Measurements from ENCODE around the gene LRP11. TPM values are rescaled to one million over a fixed set of nuclear protein-coding genes. Genes with fewer than 3 reads are reported as not detected.

LRP11 gene
- total and polyA plus RNA-seq, 10 of the 15 experiments (the other 5 are each of a cell fraction or from before 2014, with no cell fraction given) = under 0.01 to 0.23 (median 0.03) TPM; not detected in 6

- TF ChIP-seq CUX1 (IDR thresholded peaks at IDR 0.05; ENCODE audit: insufficient replicate concordance, low read depth, low read length) (no peak), NR2C2 (IDR thresholded peaks at IDR 0.05; ENCODE audit: borderline replicate concordance, control insufficient read depth, insufficient read length, low read depth) (no peak), SUZ12 (IDR thresholded peaks at IDR 0.05; ENCODE audit: unreplicated experiment) (no peak), NFYA (IDR thresholded peaks at IDR 0.05; ENCODE audit: borderline replicate concordance, low read depth, low read length) (no peak), CHD1 (IDR thresholded peaks at IDR 0.05; ENCODE audit: low read depth, low read length) (no peak), NR2F1 (conservative IDR thresholded peaks at IDR 0.05) (no peak), RAD21 (IDR thresholded peaks at IDR 0.05; ENCODE audit: insufficient read depth, low read depth, low read length) (no peak), FOXK2 (IDR thresholded peaks at IDR 0.05) (no peak), JUND (IDR thresholded peaks at IDR 0.05; ENCODE audit: low read depth, low read length) (no peak), NFIC (IDR thresholded peaks at IDR 0.05; ENCODE audit: low read depth, low read length) (no peak)
These were observed 54.4 kb downstream of the LRP11 start (continued) for GRCh38 chr6:149809798-149810197.
